ENCODE measurements around the gene ADCY2.

DNA sequence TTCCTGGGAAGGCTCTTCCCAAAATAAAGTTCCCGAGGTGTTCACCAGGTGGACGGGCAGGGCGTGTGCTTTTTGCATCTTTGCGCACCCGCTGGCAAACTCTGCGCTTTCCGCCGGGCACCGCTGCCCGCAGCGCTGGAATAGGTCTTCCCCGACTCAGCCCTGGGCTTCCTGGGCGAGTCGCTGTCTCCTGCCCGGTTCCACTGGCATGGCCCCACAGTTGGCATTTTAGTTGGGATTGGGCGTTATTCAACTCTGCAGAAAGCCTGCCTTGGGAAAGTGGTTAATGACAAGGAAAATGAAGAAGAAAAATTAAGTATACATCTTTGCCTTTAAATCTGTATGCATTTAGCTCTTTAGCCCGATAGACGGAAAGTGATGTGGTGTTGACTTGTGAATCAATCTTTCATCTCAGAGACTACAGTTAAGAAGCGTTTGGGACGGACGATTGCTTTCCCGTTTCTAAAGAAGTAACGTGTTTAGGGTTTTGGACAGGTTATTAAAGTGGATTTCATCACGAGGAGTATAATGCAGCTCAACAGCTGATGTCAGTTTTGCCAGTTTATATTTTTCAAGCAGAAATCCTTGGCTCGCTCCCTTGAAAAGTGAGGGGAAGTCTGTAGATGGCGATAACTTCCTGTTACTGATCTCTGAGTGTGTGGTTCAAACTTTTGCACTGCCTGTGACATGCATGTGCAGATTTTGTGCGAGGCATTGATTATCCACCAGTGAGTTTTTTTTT lies 946 bp downstream of the ADCY2 start:
- TF ChIP-seq EZH2 (IDR thresholded peaks at IDR 0.05; ENCODE audit: borderline replicate concordance, low read depth, low read length, poor library complexity, severe bottlenecking) = peak; percentile 89
- TF ChIP-seq, protein P1, sequence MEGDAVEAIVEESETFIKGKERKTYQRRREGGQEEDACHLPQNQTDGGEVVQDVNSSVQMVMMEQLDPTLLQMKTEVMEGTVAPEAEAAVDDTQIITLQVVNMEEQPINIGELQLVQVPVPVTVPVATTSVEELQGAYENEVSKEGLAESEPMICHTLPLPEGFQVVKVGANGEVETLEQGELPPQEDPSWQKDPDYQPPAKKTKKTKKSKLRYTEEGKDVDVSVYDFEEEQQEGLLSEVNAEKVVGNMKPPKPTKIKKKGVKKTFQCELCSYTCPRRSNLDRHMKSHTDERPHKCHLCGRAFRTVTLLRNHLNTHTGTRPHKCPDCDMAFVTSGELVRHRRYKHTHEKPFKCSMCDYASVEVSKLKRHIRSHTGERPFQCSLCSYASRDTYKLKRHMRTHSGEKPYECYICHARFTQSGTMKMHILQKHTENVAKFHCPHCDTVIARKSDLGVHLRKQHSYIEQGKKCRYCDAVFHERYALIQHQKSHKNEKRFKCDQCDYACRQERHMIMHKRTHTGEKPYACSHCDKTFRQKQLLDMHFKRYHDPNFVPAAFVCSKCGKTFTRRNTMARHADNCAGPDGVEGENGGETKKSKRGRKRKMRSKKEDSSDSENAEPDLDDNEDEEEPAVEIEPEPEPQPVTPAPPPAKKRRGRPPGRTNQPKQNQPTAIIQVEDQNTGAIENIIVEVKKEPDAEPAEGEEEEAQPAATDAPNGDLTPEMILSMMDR (conservative IDR thresholded peaks at IDR 0.05; ENCODE audit: low read depth, low read length) = 0 out of 2 replicates have a peak, but pooled peaks have one; percentile 26
